DND-41 (cell line): ENCODE results near the gene RPL14.

Source experiments
- ATAC-seq: fragments of 200-7000 bp; cut with Tn5 transposase; 3 replicates; pipeline ENCODE4 v1.9.1; 2021; ENCODE audit warnings: low read depth; ENCODE audit not compliant: insufficient read depth
- DNase-seq: peaks from one replicate; pipeline ENCODE4 v3.0.0-alpha.2; 2020
- H2AFZ ChIP-seq: 2 replicates; pipeline ENCODE4 v1.6.0; 2012; ENCODE audit warnings: low read depth, low read length
- H3K27ac ChIP-seq: 2 replicates; pipeline ENCODE4 v1.5.1; 2012; ENCODE audit warnings: low read length, inconsistent platforms
- H3K27me3 ChIP-seq: fragments of 200-600 bp; sonication (generic); 2 replicates; pipeline ENCODE4 v1.6.0; 2012; ENCODE audit warnings: low read length, mild to moderate bottlenecking, inconsistent platforms; ENCODE audit not compliant: insufficient read depth, poor library complexity
- H3K36me3 ChIP-seq: 2 replicates; pipeline ENCODE4 v1.5.1; 2012; ENCODE audit warnings: low read length, inconsistent platforms; ENCODE audit not compliant: insufficient read depth
- H3K4me1 ChIP-seq: 2 replicates; pipeline ENCODE4 v1.5.1; 2012; ENCODE audit warnings: mild to moderate bottlenecking, low read length; ENCODE audit not compliant: insufficient read depth
- H3K4me2 ChIP-seq: 2 replicates; pipeline ENCODE4 v1.6.0; 2012; ENCODE audit warnings: mild to moderate bottlenecking, moderate library complexity, low read length, inconsistent platforms; ENCODE audit not compliant: insufficient read depth
- H3K4me3 ChIP-seq, 2 experiments: fragments of 200-600 bp in 1 of 2; shearing (Covaris generic) in 1 of 2; 2 replicates each; pipeline ENCODE4 v1.5.1; 2012 to 2016; ENCODE audit warnings: inconsistent platforms in 2 of 2, low read length in 2 of 2, mild to moderate bottlenecking in 2 of 2, low read depth in 1 of 2, moderate library complexity in 1 of 2
- H3K79me2 ChIP-seq: 2 replicates; pipeline ENCODE4 v1.6.0; 2012; ENCODE audit warnings: low read length, inconsistent platforms; ENCODE audit not compliant: insufficient read depth
- H3K9ac ChIP-seq: 2 replicates; pipeline ENCODE4 v1.6.0; 2012; ENCODE audit warnings: low read depth, mild to moderate bottlenecking, inconsistent platforms, low read length, moderate library complexity
- H3K9me3 ChIP-seq: 2 replicates; pipeline ENCODE4 v1.5.1; 2012; ENCODE audit warnings: low read length, moderate library complexity, mild to moderate bottlenecking, inconsistent platforms; ENCODE audit not compliant: insufficient read depth, severe bottlenecking
- H4K20me1 ChIP-seq: 2 replicates; pipeline ENCODE4 v1.6.0; 2012; ENCODE audit warnings: low read length; ENCODE audit not compliant: insufficient read depth
- EZH2 ChIP-seq: IDR thresholded peaks from 3 replicates; pipeline ENCODE4 v1.6.1; 2012; ENCODE audit warnings: borderline replicate concordance, low read depth, mild to moderate bottlenecking, moderate library complexity, low read length, inconsistent platforms; ENCODE audit not compliant: severe bottlenecking
- TF ChIP-seq, protein P1 (sequence below): IDR thresholded peaks from 2 replicates; pipeline ENCODE4 v1.5.1; 2012; ENCODE audit warnings: borderline replicate concordance, low read length, moderate library complexity, mild to moderate bottlenecking; ENCODE audit not compliant: poor library complexity, severe bottlenecking; ENCODE audit errors: extremely low read depth

The RPL14 gene

GRCh38 chr3:40516201-40516600 is 59.1 kb downstream of the RPL14 start:
- Histone ChIP-seq H2AFZ (no peak overlapping the region), H3K79me2 (no peaks in the 10 kb centered on the region), H4K20me1 (no peaks in the 10 kb centered on the region), H3K27me3 (no peaks in the 10 kb centered on the region), H3K27ac (no peak overlapping the region), H3K4me3 (no peak overlapping the region), H3K4me1 (no peaks in the 10 kb centered on the region), H3K36me3 (peaks cover 36% of the 10 kb centered on the region), H3K9me3 (no peaks in the 10 kb centered on the region), H3K9ac (no peak overlapping the region), H3K4me2 (no peak overlapping the region)
- TF ChIP-seq EZH2, result no peak
- TF ChIP-seq, protein P1, sequence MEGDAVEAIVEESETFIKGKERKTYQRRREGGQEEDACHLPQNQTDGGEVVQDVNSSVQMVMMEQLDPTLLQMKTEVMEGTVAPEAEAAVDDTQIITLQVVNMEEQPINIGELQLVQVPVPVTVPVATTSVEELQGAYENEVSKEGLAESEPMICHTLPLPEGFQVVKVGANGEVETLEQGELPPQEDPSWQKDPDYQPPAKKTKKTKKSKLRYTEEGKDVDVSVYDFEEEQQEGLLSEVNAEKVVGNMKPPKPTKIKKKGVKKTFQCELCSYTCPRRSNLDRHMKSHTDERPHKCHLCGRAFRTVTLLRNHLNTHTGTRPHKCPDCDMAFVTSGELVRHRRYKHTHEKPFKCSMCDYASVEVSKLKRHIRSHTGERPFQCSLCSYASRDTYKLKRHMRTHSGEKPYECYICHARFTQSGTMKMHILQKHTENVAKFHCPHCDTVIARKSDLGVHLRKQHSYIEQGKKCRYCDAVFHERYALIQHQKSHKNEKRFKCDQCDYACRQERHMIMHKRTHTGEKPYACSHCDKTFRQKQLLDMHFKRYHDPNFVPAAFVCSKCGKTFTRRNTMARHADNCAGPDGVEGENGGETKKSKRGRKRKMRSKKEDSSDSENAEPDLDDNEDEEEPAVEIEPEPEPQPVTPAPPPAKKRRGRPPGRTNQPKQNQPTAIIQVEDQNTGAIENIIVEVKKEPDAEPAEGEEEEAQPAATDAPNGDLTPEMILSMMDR, result no peak
- ATAC-seq, result no peak
- no peak for DNase-seq

DNA sequence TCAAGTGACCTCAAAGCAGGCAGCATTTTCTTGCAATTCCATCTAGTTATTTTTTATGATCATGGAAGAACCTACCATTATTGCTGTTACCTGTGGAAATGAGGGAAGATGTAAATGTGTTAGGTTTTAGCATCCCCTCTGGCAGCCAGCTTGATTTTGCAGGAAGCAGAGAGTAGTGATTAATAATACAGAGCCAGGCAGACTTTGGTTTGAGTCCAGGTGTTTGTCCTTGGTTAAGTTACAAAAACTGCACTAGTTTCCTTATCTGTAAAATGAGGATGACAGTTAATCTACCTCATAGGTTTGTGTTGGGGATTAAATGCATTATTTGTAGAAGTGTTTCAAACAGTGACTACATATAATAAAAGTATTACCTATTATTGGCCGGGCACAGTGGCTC is 60.9 kb downstream of the RPL14 start:
- H3K9me3 ChIP-seq, result no peaks in the 10 kb centered on the region
- no peak for ATAC-seq
- H3K36me3 ChIP-seq, result peaks cover 24% of the 10 kb centered on the region
- H3K4me2 ChIP-seq, result no peak overlapping the region
- DNase-seq, result no peak
- no peaks in the 10 kb centered on the region for H3K27me3 ChIP-seq
- no peaks in the 10 kb centered on the region for H4K20me1 ChIP-seq
- TF ChIP-seq, protein P1, result no peak
- no peak for TF ChIP-seq EZH2
- no peak overlapping the region for H3K4me3 ChIP-seq
- H3K4me1 ChIP-seq, result no peaks in the 10 kb centered on the region
- H3K79me2 ChIP-seq, result no peaks in the 10 kb centered on the region
- no peak overlapping the region for H3K9ac ChIP-seq
- H2AFZ ChIP-seq, result no peak overlapping the region
- H3K27ac ChIP-seq, result no peak overlapping the region
